RCC 7860 (cell line): ENCODE results near the gene OR10P1.
"Not testable (repeated sequence)": the region's sequence is repeated elsewhere in the genome, so short reads cannot be mapped to it uniquely, and the experiment has no call there.

Experiments
- DNase-seq: peaks from one replicate; pipeline ENCODE4 v3.0.0-alpha.2; 2015; ENCODE audit warnings: low spot score
- FAIRE-seq: peaks from 2 replicates; lab custom pipeline; 2012; peaks lifted over from hg19 to GRCh38; lab: Jason Lieb, UNC

Gene OR10P1, protein sequence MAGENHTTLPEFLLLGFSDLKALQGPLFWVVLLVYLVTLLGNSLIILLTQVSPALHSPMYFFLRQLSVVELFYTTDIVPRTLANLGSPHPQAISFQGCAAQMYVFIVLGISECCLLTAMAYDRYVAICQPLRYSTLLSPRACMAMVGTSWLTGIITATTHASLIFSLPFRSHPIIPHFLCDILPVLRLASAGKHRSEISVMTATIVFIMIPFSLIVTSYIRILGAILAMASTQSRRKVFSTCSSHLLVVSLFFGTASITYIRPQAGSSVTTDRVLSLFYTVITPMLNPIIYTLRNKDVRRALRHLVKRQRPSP

GRCh38 chr12:55636853-55637252 lies at the start of gene OR10P1:
TSS of gene OR10P1 (plus strand) at chr12:55636892. CDS start at chr12:55636892, 0 bp downstream.
- DNase-seq = no peak
- no peak for FAIRE-seq

DNA sequence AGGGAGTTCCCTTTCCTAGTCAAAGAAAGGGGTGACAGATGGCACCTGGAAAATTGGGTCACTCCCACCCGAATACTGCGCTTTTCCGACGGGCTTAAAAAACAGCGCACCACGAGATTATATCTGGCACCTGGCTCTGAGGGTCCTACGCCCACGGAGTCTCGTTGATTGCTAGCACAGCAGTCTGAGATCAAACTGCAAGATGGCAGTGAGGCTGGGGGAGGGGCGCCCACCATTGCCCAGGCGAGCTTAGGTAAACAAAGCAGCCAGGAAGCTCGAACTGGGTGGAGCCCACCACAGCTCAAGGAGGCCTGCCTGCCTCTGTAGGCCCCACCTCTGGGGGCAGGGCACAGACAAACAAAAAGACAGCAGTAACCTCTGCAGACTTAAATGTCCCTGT lies 46.5 kb upstream of the OR10P1 start:
- not testable (repeated sequence) for FAIRE-seq, DNase-seq

DNA sequence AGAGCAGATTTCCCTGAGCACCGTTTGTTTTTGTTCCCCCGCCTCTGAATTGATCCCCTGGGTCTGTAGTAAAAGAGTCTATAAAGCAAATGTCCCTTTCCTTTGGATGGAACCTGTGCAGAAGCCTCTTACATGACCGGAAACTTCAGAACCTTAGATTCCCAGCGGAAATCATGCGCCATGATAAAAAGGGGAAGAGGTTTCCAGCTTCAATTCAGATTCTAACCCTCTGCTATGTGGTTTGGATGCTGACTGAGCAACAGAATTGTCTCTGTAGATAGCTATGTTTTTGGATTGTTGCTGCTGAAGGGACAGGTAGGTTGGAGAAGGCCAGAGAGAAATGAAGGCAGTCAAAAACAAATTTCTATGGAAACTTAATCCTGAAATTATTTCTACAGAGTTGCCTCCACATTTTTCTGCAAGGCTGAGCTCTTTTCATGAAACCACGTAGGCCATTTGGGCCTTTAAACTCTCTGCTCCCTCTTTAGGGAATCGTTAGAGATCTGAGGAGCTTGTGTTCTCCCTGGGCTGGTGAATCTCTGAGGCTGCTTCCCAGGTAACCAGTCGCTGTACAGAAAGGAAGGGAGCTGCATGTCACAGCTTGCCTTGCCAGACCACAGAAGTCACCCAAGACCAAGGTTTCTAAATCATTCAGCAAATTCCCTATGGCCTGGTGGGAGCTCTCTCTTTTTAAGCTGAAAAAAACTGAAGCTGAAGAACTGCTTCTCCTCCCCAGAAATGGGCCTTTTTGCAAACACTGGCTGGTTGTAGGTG lies 28.7 kb upstream of the OR10P1 start:
- DNase-seq = no peak

GRCh38 chr12:55610598-55610997 lies 26.1 kb upstream of the OR10P1 start:
- no peak for FAIRE-seq

More for the DNA sequence above, 28.7 kb upstream of the OR10P1 start:
- FAIRE-seq = no peak

GRCh38 chr12:55612646-55613045 lies 24.0 kb upstream of the OR10P1 start:
- DNase-seq = no peak
- FAIRE-seq = no peak

More at GRCh38 chr12:55610598-55610997, 26.1 kb upstream of the OR10P1 start:
- no peak for DNase-seq

- no peak for DNase-seq
- FAIRE-seq = no peak
These were observed 21.9 kb upstream of the OR10P1 start for GRCh38 chr12:55614764-55615163.

DNA sequence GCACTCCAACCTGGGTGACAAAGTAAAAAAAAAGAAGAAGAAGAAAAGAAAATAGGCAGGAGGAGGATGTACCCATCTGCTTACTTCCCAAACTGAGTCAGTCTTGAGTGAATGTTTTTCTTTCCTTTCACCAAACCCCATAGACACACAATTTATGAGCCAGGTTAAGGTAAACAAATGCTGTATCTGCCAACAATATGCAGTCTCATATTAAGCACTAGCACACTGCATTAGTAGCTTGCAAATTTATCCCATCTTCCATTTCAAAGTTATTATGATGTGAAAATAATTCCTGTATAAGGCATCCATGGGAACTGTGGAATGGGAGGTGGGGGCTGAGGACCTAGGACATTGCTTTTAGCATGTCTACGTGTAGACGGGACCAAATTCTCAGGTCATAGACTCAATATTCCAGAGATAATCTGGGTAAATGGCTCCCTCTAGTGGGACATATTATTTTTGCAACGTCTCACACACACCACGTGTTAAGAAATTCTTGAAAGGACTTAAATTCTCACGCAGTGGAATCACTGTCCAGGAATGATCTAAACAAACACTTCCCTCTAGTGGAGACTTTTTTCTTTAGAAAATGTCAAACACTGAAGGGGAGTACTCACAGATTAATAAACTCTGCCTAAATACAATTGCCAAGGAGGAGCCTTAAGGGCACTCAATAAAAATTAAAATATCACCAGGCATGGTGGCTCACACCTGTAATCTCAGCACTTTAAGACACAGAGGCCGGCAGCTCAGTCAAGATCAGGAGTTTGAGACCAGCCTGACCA lies 17.1 kb upstream of the OR10P1 start:
- FAIRE-seq = peak; percentile 91
- DNase-seq = peak; percentile 76

DNA sequence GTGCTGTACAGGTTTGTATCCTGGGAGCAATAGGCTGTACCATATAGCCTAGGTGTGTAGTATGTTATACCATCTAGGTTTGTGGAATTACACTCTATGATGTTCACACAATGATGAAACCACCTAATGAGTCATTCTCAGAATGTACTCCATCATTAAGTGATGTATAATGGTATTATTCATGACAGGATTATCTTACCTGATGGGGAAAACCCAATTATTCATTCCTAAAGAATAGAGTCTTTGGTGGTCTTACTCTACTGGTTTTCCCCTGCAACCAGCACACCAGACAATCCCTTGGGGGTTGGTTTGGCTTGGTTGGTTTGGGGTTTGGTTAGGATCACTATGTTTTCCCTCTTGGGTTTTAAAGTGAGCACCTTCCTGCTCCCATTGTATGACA lies 12.6 kb upstream of the OR10P1 start:
- no peak for DNase-seq
- no peak for FAIRE-seq

GRCh38 chr12:55626154-55626553 lies 10.5 kb upstream of the OR10P1 start:
- FAIRE-seq = no peak

DNA sequence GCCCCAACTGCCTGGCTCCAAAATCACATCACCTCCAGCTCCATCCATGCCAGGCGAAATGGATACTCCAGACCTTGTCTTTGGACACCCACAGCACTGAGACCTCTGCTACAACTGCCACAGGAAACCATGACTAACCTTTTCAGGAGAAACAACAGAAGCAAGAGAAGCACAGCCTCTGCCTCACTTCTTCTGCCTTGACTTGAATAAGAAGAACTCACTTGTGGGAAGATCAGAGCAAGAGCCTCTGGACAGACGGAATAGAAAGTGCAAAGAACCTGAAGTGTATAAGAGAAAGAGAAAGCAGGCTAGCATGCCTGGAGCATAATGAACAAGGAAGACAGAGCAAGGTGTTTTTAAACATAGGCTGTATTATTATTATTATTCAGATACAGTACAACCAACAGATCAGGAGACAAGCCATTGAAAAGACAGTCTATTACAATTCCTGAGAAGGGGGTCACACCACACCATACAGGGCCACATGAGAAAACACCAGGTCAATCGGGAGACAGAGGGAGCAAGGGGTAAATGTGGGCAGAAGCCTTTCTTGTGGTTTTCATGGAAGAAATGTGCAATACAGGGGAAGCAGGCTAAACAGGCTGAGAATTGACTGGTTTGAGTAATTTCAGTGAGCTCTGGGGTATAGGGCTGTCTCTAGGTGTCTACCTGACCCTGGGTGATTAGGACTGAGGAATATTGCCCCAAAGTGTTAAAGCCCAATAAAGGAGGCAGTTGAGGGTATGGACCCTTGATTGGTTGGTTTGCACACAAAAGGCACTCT lies 7.4 kb upstream of the OR10P1 start:
- FAIRE-seq = no peak
- DNase-seq = no peak

More at GRCh38 chr12:55626154-55626553, 10.5 kb upstream of the OR10P1 start:
- no peak for DNase-seq

DNA sequence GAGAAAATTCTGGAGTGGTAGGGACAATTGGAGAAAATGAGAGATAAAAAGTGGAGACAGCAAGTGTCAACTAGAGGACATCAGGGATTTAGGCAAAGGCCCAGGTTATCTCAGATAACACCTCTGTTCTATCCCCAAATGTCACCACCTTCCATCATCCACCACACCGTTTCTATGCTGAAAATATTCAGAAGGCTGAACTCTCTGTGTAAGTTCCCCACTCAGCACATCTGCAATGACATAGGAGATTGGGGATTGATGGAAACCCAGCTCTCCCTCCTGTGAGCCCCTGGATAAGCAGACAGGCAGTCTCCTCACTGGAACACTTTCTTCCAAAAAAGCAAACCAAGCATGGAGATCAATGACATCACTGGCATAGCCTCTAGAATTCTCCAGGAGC lies 5.6 kb upstream of the OR10P1 start:
- DNase-seq (no peak), FAIRE-seq (no peak)

DNA sequence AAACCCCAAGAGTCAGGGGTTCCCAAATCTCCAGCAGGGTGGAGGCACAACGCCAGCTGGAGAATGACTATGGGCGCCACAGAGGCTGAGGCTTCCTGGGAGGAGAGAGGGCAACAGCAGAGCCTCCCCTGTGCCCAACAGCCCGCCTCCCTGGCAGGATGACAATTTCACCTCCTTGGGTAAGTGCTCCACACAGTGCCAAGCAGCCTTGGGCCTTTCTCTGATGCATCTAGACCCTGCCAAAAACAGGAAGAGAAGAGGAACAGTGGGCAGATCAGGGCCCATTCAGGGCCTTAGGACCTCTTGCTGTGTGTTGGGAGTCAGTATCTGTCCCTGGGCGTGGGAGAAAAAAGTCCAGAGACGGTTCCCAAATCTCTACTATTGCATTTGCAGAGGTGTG lies 5.0 kb upstream of the OR10P1 start:
- no peak for FAIRE-seq

GRCh38 chr12:55633151-55633550 lies 3.5 kb upstream of the OR10P1 start:
- FAIRE-seq = no peak
- no peak for DNase-seq

More for the DNA sequence above, 5.0 kb upstream of the OR10P1 start:
- no peak for DNase-seq

GRCh38 chr12:55636116-55636655 lies 506 bp upstream of the OR10P1 start:
- no peak for FAIRE-seq

GRCh38 chr12:55637467-55637866 lies 775 bp downstream of the OR10P1 start:
- no peak for FAIRE-seq

More at GRCh38 chr12:55636116-55636655, 506 bp upstream of the OR10P1 start:
- no peak for DNase-seq

DNA sequence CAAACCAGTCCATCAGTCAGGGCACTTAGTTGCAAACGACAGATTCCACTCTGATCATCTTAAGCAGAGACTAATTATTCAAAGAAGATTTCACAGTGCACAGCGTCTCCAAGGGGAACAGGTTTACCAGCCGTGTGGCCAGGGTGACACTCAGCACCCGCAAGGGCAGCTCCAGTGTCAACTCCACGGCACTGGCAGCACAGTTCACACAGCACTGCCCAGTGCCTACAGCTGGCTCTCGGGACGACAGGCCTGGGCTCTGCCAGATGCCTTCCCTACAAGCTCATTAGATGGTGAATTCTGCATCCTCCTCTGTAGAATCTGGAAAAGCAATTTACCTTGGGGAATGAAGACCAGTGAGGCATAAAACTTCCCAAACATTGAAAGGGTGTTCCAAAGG lies 4.9 kb downstream of the OR10P1 start:
- FAIRE-seq (no peak), DNase-seq (no peak)

More at GRCh38 chr12:55637467-55637866, 775 bp downstream of the OR10P1 start:
- DNase-seq = no peak

- DNase-seq = no peak
- FAIRE-seq = no peak
These were observed 5.6 kb downstream of the OR10P1 start for GRCh38 chr12:55642267-55642666.

GRCh38 chr12:55642669-55643068 lies 6.0 kb downstream of the OR10P1 start:
- DNase-seq (no peak), FAIRE-seq (no peak)

DNA sequence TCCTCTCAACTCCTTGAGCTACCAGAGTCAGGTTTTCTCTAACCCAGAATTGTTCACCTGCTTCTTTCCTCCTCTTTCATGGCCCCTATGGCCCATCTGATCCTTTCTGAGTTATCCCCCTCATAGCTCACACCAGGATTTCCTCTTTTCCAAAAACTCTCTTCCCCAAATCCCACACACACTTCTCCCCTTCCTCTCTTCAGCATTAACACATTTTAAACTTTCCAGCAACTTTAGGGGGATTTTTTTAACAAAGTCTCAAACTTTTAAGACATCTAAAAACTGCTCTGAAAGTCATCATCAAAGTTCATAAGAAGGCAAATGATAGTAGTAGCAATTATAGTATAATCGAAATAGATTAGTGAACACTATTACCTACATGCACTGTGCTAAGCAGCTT lies 7.9 kb downstream of the OR10P1 start:
- DNase-seq = no peak
- no peak for FAIRE-seq

DNA sequence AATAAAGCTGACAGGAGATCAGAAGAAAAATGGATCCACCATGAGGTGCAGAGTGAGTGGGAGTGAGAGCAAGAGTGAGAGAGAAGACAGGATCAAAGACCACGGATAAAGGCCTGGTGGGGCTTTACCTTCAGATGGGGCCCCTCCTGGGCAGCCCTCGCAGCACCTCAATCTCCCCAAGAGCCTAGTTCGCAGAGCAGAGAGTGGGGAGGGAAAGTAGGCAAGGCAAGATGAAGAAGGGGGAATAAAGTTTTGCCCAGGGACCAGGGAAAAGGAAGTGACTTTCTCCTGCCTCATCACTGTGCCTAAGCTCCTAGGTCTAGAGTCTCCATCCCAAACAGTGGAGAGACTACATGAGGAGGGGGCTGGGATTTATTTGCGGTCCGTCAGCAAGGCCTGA lies 10.3 kb downstream of the OR10P1 start:
- FAIRE-seq (no peak), DNase-seq (no peak)
